Fibroblast of the conjunctiva (primary cell): ENCODE results near the gene PVR.
"Not testable (repeated sequence)": the region's sequence is repeated elsewhere in the genome, so short reads cannot be mapped to it uniquely, and the experiment has no call there.

ENCODE experiments used
- DNase-seq: peaks from one replicate; pipeline ENCODE4 v3.0.0-alpha.2; 2010; ENCODE audit warnings: low read depth

PVR gene

GRCh38 chr19:44645407-44646048 is 1.8 kb downstream of the PVR start:
- no peak for DNase-seq

- DNase-seq = no peak
These were observed 2.3 kb downstream of the PVR start for GRCh38 chr19:44646049-44646416.

GRCh38 chr19:44647144-44647543 is 3.4 kb downstream of the PVR start:
- DNase-seq = no peak

GRCh38 chr19:44648631-44649251 is 5.0 kb downstream of the PVR start:
- DNase-seq = no peak

- no peak for DNase-seq
These were observed 6.0 kb downstream of the PVR start for GRCh38 chr19:44649578-44650145.

GRCh38 chr19:44653343-44653742 is 9.6 kb downstream of the PVR start:
- DNase-seq = no peak

- no peak for DNase-seq
These were observed 10.5 kb downstream of the PVR start for GRCh38 chr19:44653977-44654774.

- peak; percentile 69 for DNase-seq
These were observed 13.7 kb downstream of the PVR start for GRCh38 chr19:44657211-44657921.

GRCh38 chr19:44658069-44658733 is 14.5 kb downstream of the PVR start:
- no peak for DNase-seq

- no peak for DNase-seq
These were observed 16.4 kb downstream of the PVR start for GRCh38 chr19:44660081-44660480.

GRCh38 chr19:44661205-44661604 is 17.5 kb downstream of the PVR start:
- no peak for DNase-seq

GRCh38 chr19:44661904-44662303 is 18.2 kb downstream of the PVR start:
- DNase-seq = no peak

GRCh38 chr19:44662691-44663385 is 19.1 kb downstream of the PVR start:
- DNase-seq = no peak

GRCh38 chr19:44663996-44664395 is 20.3 kb downstream of the PVR start:
- DNase-seq = no peak

GRCh38 chr19:44664976-44665375 is 21.3 kb downstream of the PVR start:
- no peak for DNase-seq

GRCh38 chr19:44666852-44667556 is 23.3 kb downstream of the PVR start:
- DNase-seq = no peak

- no peak for DNase-seq
These were observed 25.5 kb downstream of the PVR start for GRCh38 chr19:44668985-44669764.

GRCh38 chr19:44670027-44670426 is 26.3 kb downstream of the PVR start:
- not testable (repeated sequence) for DNase-seq

GRCh38 chr19:44671400-44671799 is 27.7 kb downstream of the PVR start, which contains the start of gene CEACAM19:
Gene CEACAM19, plus strand, starts transcription at chr19:44671482. Its CDS starts 450 bp downstream, at chr19:44671932.
- no peak for DNase-seq

- no peak for DNase-seq
These were observed 28.5 kb downstream of the PVR start for GRCh38 chr19:44672226-44672625.
